ENCODE measurements around the gene PPFIA1. TPM values are rescaled to one million over a fixed set of nuclear protein-coding genes. Genes with fewer than 3 reads are reported as not detected.
A peak's percentile ranks its signal among the peaks of the same experiment; 100 is the strongest.

Gene PPFIA1
- polyA plus RNA-seq, 5 donors = 39.4 to 55.0 (median 46.9) TPM

GRCh38 chr11:70296681-70297080, 26.2 kb downstream of the PPFIA1 start:
- DNase-seq = no peak

GRCh38 chr11:70297341-70297740, 26.9 kb downstream of the PPFIA1 start:
- DNase-seq = no peak

GRCh38 chr11:70298243-70298915, 27.9 kb downstream of the PPFIA1 start:
- DNase-seq = no peak

GRCh38 chr11:70299636-70300035, 29.1 kb downstream of the PPFIA1 start:
- no peak for DNase-seq

- DNase-seq = no peak
These were observed 30.7 kb downstream of the PPFIA1 start for GRCh38 chr11:70301191-70301590.

GRCh38 chr11:70301721-70302418, 31.4 kb downstream of the PPFIA1 start:
- no peak for DNase-seq

- no peak for DNase-seq
These were observed 31.9 kb downstream of the PPFIA1 start for GRCh38 chr11:70302419-70302752.

- DNase-seq = peak in 1 of 2 donors; percentile 20
These were observed 32.6 kb downstream of the PPFIA1 start for GRCh38 chr11:70303070-70303469.

- no peak for DNase-seq
These were observed 33.7 kb downstream of the PPFIA1 start for GRCh38 chr11:70304208-70304603.

GRCh38 chr11:70305501-70305900, 35.0 kb downstream of the PPFIA1 start:
- DNase-seq = no peak

GRCh38 chr11:70306586-70307033, 36.1 kb downstream of the PPFIA1 start:
- no peak for DNase-seq

- no peak for DNase-seq
These were observed 36.7 kb downstream of the PPFIA1 start for GRCh38 chr11:70307176-70307575.

- DNase-seq = no peak
These were observed 41.1 kb downstream of the PPFIA1 start for GRCh38 chr11:70311616-70312015.

- no peak for DNase-seq
These were observed 42.2 kb downstream of the PPFIA1 start for GRCh38 chr11:70312401-70313357.

GRCh38 chr11:70313945-70314344, 43.5 kb downstream of the PPFIA1 start:
- DNase-seq = no peak

- no peak for DNase-seq
These were observed 44.2 kb downstream of the PPFIA1 start for GRCh38 chr11:70314730-70315129.

GRCh38 chr11:70315716-70316115, 45.2 kb downstream of the PPFIA1 start:
- DNase-seq = no peak

GRCh38 chr11:70317581-70318305, 47.3 kb downstream of the PPFIA1 start:
- no peak for DNase-seq

GRCh38 chr11:70319396-70320076, 49.0 kb downstream of the PPFIA1 start:
- DNase-seq = no peak

GRCh38 chr11:70322666-70323065, 52.2 kb downstream of the PPFIA1 start:
- peak; percentile 62 to 79 for DNase-seq

GRCh38 chr11:70323806-70324205, 53.3 kb downstream of the PPFIA1 start:
- DNase-seq = no peak
